ENCODE measurements around the gene ZSCAN10. TPM values are rescaled to one million over a fixed set of nuclear protein-coding genes. Genes with fewer than 3 reads are reported as not detected.
A peak's percentile ranks its signal among the peaks of the same experiment; 100 is the strongest.

ZSCAN10 gene
- total and polyA plus RNA-seq, 2 of the 13 experiments (the other 11 are each of a cell fraction or from before 2014, with no cell fraction given), result not detected

DNA sequence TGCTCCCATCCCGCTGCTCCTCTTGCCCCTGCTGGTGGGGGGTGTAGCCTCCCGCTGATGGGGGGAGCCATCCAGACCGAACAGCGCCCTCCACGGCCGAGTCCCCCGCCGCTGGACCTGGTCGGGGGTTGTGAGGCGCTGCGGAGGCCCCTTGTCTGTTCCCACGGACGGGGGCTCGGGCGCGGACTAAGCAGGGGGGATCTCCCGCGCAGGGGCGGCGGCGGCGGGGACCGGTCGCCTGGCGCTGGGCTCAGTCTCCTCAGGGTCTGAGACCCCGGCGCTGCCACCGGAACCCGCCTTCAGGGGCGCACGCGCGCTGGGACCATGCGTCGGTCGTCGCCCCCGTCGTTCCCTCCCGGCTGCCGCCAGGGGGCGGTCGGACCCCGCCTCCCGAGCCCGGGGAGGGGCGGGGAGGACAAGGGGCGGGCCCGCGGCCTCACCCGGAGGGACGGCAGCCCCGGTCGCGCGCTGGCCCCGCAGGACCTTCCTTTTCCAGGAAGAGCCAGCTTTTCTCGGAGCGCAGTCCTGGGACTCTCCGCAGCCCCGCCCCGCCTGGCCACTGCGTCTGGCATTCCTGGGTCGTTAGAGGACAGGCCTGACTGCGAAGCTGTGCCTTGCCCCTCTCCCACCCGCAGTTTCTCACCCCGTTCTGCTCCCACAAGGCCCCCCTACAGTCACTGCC, 39.9 kb downstream of the ZSCAN10 start (continued):
- TF ChIP-seq IRF1 (CRISPR knock-in tag; IDR thresholded peaks at IDR 0.05; ENCODE audit: low read depth) (0 out of 2 replicates have a peak, but pooled peaks have one; percentile 38), KMT2A (CRISPR knock-in tag; IDR thresholded peaks at IDR 0.05) (no peak), GFI1 (CRISPR knock-in tag; IDR thresholded peaks at IDR 0.05; ENCODE audit: borderline replicate concordance) (no peak), ZNF331 (CRISPR knock-in tag; IDR thresholded peaks at IDR 0.05) (peak; percentile 59), ZNF446 (CRISPR knock-in tag; IDR thresholded peaks at IDR 0.05) (no peak), SP5 (CRISPR knock-in tag; IDR thresholded peaks at IDR 0.05; ENCODE audit: borderline replicate concordance, low read depth) (peak; percentile 70; the same call in 1 of the 2 replicates), KLF13 (CRISPR knock-in tag; IDR thresholded peaks at IDR 0.05) (0 out of 2 replicates have a peak, but pooled peaks have one; percentile 21), HOXA3 (CRISPR knock-in tag; IDR thresholded peaks at IDR 0.05) (peak; percentile 78; the same call in 1 of the 2 replicates), STAG1 (CRISPR knock-in tag; IDR thresholded peaks at IDR 0.05) (peak; percentile 86), PAWR (CRISPR knock-in tag; IDR thresholded peaks at IDR 0.05; ENCODE audit: borderline replicate concordance) (no peak), PHF21A (CRISPR knock-in tag; IDR thresholded peaks at IDR 0.05) (peak; percentile 77), GATA4 (IDR thresholded peaks at IDR 0.05; ENCODE audit: borderline replicate concordance, low read depth) (peak; percentile 43; the same call in 1 of the 2 replicates), ZNF749 (CRISPR knock-in tag; IDR thresholded peaks at IDR 0.05; ENCODE audit: borderline replicate concordance) (peak; percentile 71; the same call in 1 of the 2 replicates), ZNF552 (CRISPR knock-in tag; IDR thresholded peaks at IDR 0.05; ENCODE audit: borderline replicate concordance) (no peak), SMAD9 (CRISPR knock-in tag; IDR thresholded peaks at IDR 0.05) (no peak), ZNF879 (CRISPR knock-in tag; IDR thresholded peaks at IDR 0.05) (no peak), SMARCE1 (IDR thresholded peaks at IDR 0.05; ENCODE audit: borderline replicate concordance) (no peak)
- TF ChIP-seq, protein P1, sequence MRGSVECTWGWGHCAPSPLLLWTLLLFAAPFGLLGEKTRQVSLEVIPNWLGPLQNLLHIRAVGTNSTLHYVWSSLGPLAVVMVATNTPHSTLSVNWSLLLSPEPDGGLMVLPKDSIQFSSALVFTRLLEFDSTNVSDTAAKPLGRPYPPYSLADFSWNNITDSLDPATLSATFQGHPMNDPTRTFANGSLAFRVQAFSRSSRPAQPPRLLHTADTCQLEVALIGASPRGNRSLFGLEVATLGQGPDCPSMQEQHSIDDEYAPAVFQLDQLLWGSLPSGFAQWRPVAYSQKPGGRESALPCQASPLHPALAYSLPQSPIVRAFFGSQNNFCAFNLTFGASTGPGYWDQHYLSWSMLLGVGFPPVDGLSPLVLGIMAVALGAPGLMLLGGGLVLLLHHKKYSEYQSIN (CRISPR knock-in tag; IDR thresholded peaks at IDR 0.05; ENCODE audit: borderline replicate concordance), result no peak
- TF ChIP-seq, protein P2, sequence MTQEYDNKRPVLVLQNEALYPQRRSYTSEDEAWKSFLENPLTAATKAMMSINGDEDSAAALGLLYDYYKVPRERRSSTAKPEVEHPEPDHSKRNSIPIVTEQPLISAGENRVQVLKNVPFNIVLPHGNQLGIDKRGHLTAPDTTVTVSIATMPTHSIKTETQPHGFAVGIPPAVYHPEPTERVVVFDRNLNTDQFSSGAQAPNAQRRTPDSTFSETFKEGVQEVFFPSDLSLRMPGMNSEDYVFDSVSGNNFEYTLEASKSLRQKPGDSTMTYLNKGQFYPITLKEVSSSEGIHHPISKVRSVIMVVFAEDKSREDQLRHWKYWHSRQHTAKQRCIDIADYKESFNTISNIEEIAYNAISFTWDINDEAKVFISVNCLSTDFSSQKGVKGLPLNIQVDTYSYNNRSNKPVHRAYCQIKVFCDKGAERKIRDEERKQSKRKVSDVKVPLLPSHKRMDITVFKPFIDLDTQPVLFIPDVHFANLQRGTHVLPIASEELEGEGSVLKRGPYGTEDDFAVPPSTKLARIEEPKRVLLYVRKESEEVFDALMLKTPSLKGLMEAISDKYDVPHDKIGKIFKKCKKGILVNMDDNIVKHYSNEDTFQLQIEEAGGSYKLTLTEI (CRISPR knock-in tag; conservative IDR thresholded peaks at IDR 0.05), result no peak
